Ectodermal cell (in vitro differentiated cells): ENCODE measurements around the gene CDK19. TPM values are rescaled to one million over a fixed set of nuclear protein-coding genes. Genes with fewer than 3 reads are reported as not detected.
A peak's percentile ranks its signal among the peaks of the same experiment; 100 is the strongest.

Source experiments
- H3K27ac ChIP-seq: 2 replicates; pipeline ENCODE4 v1.7.0; 2013; ENCODE audit warnings: mild to moderate bottlenecking, low read depth, low read length; ENCODE audit not compliant: insufficient read depth, poor library complexity, severe bottlenecking
- H3K27me3 ChIP-seq: 2 replicates; pipeline ENCODE4 v1.7.0; 2013; ENCODE audit warnings: mild to moderate bottlenecking, low read length; ENCODE audit not compliant: insufficient read depth, control insufficient read depth, poor library complexity, severe bottlenecking
- H3K36me3 ChIP-seq: one replicate; pipeline ENCODE4 v1.7.0; 2013; ENCODE audit warnings: low read length; ENCODE audit not compliant: control insufficient read depth, insufficient read depth
- H3K4me1 ChIP-seq: one replicate; pipeline ENCODE4 v1.7.0; 2013; ENCODE audit warnings: low read length; ENCODE audit not compliant: control insufficient read depth, insufficient read depth
- H3K4me3 ChIP-seq: 2 replicates; pipeline ENCODE4 v1.7.0; 2013; ENCODE audit warnings: low read depth, low read length, control low read depth; ENCODE audit not compliant: insufficient read depth
- H3K9me3 ChIP-seq: 2 replicates; pipeline ENCODE4 v1.7.0; 2013; ENCODE audit warnings: mild to moderate bottlenecking, low read length, moderate library complexity; ENCODE audit not compliant: control insufficient read depth
- WGBS, 2 experiments: methylation state at CpG; one replicate each; pipeline ENCODE4 v1.1.7; 2013; ENCODE audit warnings: missing lambda C conversion rate in 2 of 2; 5-methylcytosine and 5-hydroxymethylcytosine counted together
- polyA plus RNA-seq, 4 experiments: library from polyadenylated mRNA; stranded (reverse); fragments of 50-300 nt; gene quantifications; one replicate each; pipeline ENCODE4 v1.2.3, GENCODE V29; 2013

The CDK19 gene
- 17.1 TPM for polyA plus RNA-seq (2013, experiment 1 of 4)
- 17.7 TPM for polyA plus RNA-seq (2013, experiment 2 of 4)
- 15.9 TPM for polyA plus RNA-seq (2013, experiment 3 of 4)
- 18.8 TPM for polyA plus RNA-seq (2013, experiment 4 of 4)

DNA sequence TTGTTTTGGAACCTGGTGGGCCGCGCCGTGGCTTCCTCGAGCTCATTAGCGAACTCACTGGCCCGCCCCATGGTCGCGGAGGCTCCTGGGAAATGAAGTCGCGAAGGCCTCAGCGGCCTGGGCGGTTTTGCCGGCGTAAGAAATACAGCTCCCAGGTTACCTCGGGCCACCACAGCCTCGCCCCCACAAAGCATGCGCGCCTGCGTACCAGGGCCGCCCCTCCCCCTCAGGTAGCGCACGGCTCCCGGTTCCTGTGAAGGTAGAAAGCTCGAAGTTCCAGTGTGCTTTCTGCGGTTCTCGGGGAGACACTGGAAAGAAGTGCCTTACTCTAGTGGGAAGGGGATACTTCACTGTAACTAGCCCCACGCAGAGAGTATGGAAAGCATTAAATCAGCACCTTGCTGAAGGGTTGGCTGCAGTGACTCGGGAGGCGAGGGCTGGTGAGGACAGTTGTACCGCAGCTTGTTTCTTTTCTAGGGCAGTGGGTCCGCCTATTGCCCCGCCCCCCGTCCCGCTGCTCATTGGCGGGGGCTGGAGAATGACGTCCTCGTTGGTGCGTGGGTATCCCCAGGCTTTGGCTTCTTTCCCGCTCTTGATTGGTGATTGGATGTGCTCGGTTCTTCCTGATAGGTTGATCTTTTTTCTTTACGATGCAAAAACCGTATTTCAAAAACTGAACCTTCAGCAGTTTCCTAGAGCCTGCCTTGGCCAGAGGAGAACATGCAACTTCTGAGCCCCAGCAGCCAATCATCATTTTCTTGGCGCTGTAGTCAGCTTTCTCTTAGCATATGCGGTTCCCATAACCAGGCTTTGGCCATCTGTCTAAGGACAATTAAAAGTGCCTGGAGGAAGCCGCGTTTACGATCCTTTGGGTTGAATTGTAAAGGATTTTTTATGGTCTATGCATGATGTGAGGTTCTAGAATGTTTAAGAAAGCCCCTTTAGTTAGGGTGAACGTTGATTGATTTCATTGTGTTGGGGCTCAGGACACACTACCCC lies at the start of gene CDK19:
TSS of gene CDK19 (minus strand) at position 59 of the 999 bp plus-strand sequence. CDS start 333 bp downstream, outside the sequence.
- peak within 1 kb of the TSS; percentile 89 for H3K4me3 ChIP-seq
- WGBS, 2 experiments: 2 to 3% methylated on average over 48 of the region's 48 CpGs
- H3K9me3 ChIP-seq: no peaks in the 10 kb centered on the region

DNA sequence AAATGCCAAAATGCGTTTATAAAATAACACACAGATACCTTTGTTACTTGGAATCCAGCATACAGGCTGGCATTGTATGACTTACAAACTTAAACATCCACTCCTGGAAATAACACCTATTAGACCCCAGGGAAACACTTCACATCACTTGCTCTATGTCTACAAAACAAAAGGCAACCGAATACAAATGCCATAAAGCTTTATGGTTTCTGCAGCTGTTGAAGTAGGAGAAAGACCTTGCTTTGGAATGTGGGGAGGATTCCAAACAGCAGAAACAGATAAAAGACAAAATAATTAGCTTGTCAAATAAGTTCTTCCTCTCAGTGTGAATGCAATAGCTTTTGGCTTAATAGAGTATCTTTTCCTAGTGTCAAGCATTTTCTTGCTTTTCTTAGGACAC lies 49.6 kb upstream of the CDK19 start:
- H3K27ac ChIP-seq: no peak overlapping the region
- H3K4me1 ChIP-seq: peaks cover 5% of the 10 kb centered on the region
- 64 to 78% methylated on average over 1 to 2 of the region's 2 CpGs for WGBS, 2 experiments
- H3K9me3 ChIP-seq: no peaks in the 10 kb centered on the region
- no peaks in the 10 kb centered on the region for H3K36me3 ChIP-seq
- no peaks in the 10 kb centered on the region for H3K27me3 ChIP-seq
- no peak overlapping the region for H3K4me3 ChIP-seq

More for the DNA sequence above, at the start of gene CDK19:
- no peaks in the 10 kb centered on the region for H3K36me3 ChIP-seq
- peak within 1 kb of the TSS; percentile 98 for H3K27ac ChIP-seq
- peaks cover 5% of the 10 kb centered on the region for H3K4me1 ChIP-seq
- H3K27me3 ChIP-seq: no peaks in the 10 kb centered on the region

DNA sequence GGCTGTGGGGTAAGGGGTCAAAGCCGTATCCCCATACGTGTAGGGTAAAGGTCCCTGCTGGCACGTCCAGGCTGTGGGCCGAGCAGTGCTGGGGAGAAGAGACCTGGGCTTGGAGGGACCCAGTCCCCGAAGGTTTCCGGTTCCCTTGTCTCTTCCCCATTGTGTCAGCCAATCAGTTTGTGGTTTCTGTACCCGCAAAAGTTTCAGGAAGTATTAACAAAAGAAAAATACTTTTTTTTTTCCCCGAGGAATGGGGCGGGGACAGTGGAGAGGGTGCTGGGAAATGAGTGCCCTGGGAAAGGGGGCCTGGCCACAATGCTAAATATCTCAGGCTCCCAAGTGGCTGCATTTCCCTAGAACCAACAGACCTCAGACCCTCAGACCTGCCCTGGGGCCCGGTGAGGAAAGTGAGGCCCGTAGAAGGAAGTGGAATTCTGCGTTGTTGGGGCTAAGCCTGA lies 44.1 kb upstream of the CDK19 start:
- Histone ChIP-seq H3K27me3 (no peaks in the 10 kb centered on the region), H3K4me1 (no peaks in the 10 kb centered on the region), H3K9me3 (no peaks in the 10 kb centered on the region), H3K27ac (no peak overlapping the region), H3K36me3 (no peaks in the 10 kb centered on the region), H3K4me3 (no peak overlapping the region)
- 86 to 90% methylated on average over 11 to 12 of the region's 12 CpGs for WGBS, 2 experiments

- no peaks in the 10 kb centered on the region for H3K9me3 ChIP-seq
- H3K27me3 ChIP-seq: no peaks in the 10 kb centered on the region
- no peak overlapping the region for H3K27ac ChIP-seq
- H3K36me3 ChIP-seq: no peaks in the 10 kb centered on the region
- H3K4me1 ChIP-seq: no peaks in the 10 kb centered on the region
- 95% methylated on average over 31 of the region's 31 CpGs for WGBS, 2 experiments
- no peak overlapping the region for H3K4me3 ChIP-seq
These were observed 43.4 kb upstream of the CDK19 start for GRCh38 chr6:110858562-110859214.

- Histone ChIP-seq H3K27ac (no peak overlapping the region), H3K36me3 (no peaks in the 10 kb centered on the region), H3K4me1 (no peaks in the 10 kb centered on the region), H3K9me3 (no peaks in the 10 kb centered on the region), H3K4me3 (no peak overlapping the region), H3K27me3 (no peaks in the 10 kb centered on the region)
- WGBS, 2 experiments: 95 to 96% methylated on average over 21 of the region's 21 CpGs
These were observed 42.7 kb upstream of the CDK19 start for GRCh38 chr6:110858016-110858415.

GRCh38 chr6:110856296-110856695 lies 41.0 kb upstream of the CDK19 start:
- no peaks in the 10 kb centered on the region for H3K9me3 ChIP-seq
- H3K4me3 ChIP-seq: no peak overlapping the region
- WGBS, 2 experiments: 96% methylated on average over 3 of the region's 3 CpGs
- H3K27ac ChIP-seq: no peak overlapping the region
- no peaks in the 10 kb centered on the region for H3K36me3 ChIP-seq
- no peaks in the 10 kb centered on the region for H3K4me1 ChIP-seq
- H3K27me3 ChIP-seq: no peaks in the 10 kb centered on the region

DNA sequence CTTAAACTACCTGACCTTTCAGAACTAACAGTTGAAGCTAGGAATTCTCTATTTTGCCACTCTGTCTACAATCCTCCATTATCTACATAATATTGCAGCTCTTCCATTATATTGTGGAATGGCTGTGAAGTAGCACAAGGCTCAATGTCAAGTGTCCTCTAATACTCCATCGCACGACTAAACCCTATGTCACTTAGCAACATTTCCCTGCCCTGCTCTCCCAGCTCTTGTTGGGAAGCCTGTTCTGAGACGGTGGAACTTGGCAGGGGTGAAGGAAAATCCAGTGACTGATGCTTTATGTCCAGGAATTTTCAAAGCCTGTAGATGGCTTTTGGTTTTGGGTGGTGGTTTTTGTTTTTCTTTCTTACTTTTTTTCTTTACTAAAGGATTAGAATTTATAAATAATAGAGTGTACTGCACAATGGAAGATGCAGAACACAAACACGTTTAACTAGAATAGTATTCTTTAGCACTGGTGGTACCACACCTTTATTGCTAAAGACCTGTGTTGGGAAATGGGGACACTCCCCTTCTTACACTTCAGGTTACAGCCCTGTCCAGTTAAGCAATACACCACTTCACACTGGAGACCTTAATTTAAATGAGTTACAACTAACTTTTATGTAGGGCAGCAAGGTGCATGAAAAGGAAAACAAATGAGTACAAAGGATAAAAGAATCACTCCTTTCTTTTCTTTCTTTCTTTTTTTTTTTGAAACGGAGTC lies 38.6 kb upstream of the CDK19 start:
- H3K4me3 ChIP-seq: no peak overlapping the region
- 90 to 92% methylated on average over 4 to 5 of the region's 5 CpGs for WGBS, 2 experiments
- H3K27me3 ChIP-seq: no peaks in the 10 kb centered on the region
- H3K4me1 ChIP-seq: no peaks in the 10 kb centered on the region
- no peaks in the 10 kb centered on the region for H3K36me3 ChIP-seq
- no peaks in the 10 kb centered on the region for H3K9me3 ChIP-seq
- no peak overlapping the region for H3K27ac ChIP-seq

DNA sequence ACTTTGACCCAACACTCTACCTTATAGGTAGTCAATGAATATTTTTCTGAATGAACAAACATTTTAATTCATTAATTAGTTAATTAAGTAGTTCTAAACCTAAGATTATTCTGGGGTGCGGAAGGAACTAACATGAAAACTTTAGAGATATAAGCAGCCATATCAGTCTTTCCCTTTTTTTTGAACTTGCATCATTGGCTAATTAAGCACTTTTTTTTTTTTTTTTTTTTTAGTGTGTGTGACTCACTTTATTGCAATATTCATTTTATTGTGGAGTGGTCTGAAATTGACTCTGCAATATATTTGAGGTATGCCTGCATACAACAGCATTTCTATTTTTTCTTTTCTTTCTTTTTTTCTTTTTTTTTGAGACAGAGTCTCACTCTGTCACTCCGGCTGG lies 37.5 kb upstream of the CDK19 start:
- WGBS, 2 experiments: 94 to 97% methylated on average over 1 to 2 of the region's 2 CpGs
- Histone ChIP-seq H3K9me3 (no peaks in the 10 kb centered on the region), H3K4me3 (no peak overlapping the region), H3K27me3 (no peaks in the 10 kb centered on the region), H3K4me1 (no peaks in the 10 kb centered on the region), H3K36me3 (no peaks in the 10 kb centered on the region), H3K27ac (no peak overlapping the region)

DNA sequence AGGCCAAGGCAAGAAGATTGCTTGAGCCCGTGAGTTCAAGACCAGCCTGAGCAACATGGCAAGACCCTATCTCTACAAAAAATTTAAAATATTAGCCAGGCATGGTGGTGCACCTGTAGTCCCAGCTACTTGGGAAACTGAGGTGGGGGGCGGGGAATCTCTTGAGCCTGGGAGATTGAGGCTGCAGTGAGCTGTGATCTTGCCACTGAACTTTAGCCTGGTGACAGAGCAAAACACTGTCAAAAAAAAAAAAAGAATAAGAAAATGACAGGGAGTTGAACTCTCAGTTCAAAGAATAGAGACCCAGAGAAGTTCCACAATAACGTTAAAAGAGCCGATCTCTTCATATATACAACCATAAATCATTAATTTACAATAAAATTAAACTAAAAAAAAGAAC lies 34.5 kb upstream of the CDK19 start:
- Histone ChIP-seq H3K27ac (no peak overlapping the region), H3K36me3 (no peaks in the 10 kb centered on the region), H3K4me1 (no peaks in the 10 kb centered on the region), H3K27me3 (no peaks in the 10 kb centered on the region), H3K9me3 (no peaks in the 10 kb centered on the region), H3K4me3 (no peak overlapping the region)
- WGBS, 2 experiments: 84 to 93% methylated on average over 4 of the region's 4 CpGs
